Neuronal stem cell (in vitro differentiated cells): Measurements from ENCODE around the gene HMCN1.

Experiments used
- DNase-seq: peaks from one replicate; pipeline ENCODE4 v3.0.0-alpha.2; 2013; ENCODE audit warnings: low spot score
- H2AFZ ChIP-seq: one replicate; pipeline ENCODE4 v1.6.1; 2013; ENCODE audit warnings: mild to moderate bottlenecking, low read length, inconsistent platforms
- H2AK5ac ChIP-seq: 2 replicates; pipeline ENCODE4 v1.6.1; 2013; ENCODE audit warnings: low read depth, mild to moderate bottlenecking, inconsistent platforms, low read length, moderate library complexity, mixed read lengths
- H2BK120ac ChIP-seq: 2 replicates; pipeline ENCODE4 v1.6.1; 2013; ENCODE audit warnings: low read depth, mild to moderate bottlenecking, inconsistent platforms, low read length, moderate library complexity, mixed read lengths
- H2BK12ac ChIP-seq: one replicate; pipeline ENCODE4 v1.6.1; 2013; ENCODE audit warnings: low read length, inconsistent platforms
- H2BK15ac ChIP-seq: 2 replicates; pipeline ENCODE4 v1.6.1; 2013; ENCODE audit warnings: mild to moderate bottlenecking, low read length, inconsistent platforms, mixed read lengths
- H2BK5ac ChIP-seq: one replicate; pipeline ENCODE4 v1.6.1; 2013; ENCODE audit warnings: inconsistent platforms, mild to moderate bottlenecking, low read length, moderate library complexity
- H3K14ac ChIP-seq: one replicate; pipeline ENCODE4 v1.6.1; 2013; ENCODE audit warnings: low read length, inconsistent platforms
- H3K18ac ChIP-seq: 2 replicates; pipeline ENCODE4 v1.6.1; 2013; ENCODE audit warnings: low read length, inconsistent platforms
- H3K23ac ChIP-seq: 2 replicates; pipeline ENCODE4 v1.6.1; 2013; ENCODE audit warnings: low read depth, mild to moderate bottlenecking, mixed read lengths, low read length, inconsistent platforms; ENCODE audit not compliant: poor library complexity
- H3K27ac ChIP-seq: replicated peaks from 3 replicates; pipeline ENCODE4 v1.5.1; 2013; ENCODE audit warnings: low read length, inconsistent platforms
- H3K27me3 ChIP-seq, 3 experiments: 2 replicates each; pipeline ENCODE4 v1.6.1; 2013; ENCODE audit warnings: low read length in 3 of 3, mild to moderate bottlenecking in 2 of 3, inconsistent platforms in 1 of 3, low read depth in 1 of 3, mixed read lengths in 1 of 3, moderate library complexity in 1 of 3; ENCODE audit not compliant: control insufficient read depth in 3 of 3, insufficient read depth in 3 of 3
- H3K36me3 ChIP-seq, 2 donors: replicated peaks in 1 of 2; 2 replicates each; pipeline ENCODE4 v1.6.1; 2013; ENCODE audit warnings: low read length in 2 of 2; ENCODE audit not compliant: control insufficient read depth in 2 of 2, insufficient read depth in 2 of 2
- H3K4ac ChIP-seq: 2 replicates; pipeline ENCODE4 v1.6.1; 2013; ENCODE audit warnings: inconsistent platforms, mild to moderate bottlenecking, low read length, moderate library complexity
- H3K4me1 ChIP-seq, 2 donors: 1 replicate in 1 of 2; 2 replicates in 1 of 2; pipeline ENCODE4 v1.6.1; 2013; ENCODE audit warnings: low read length in 2 of 2, low read depth in 1 of 2; ENCODE audit not compliant: control insufficient read depth in 2 of 2, insufficient read depth in 1 of 2
- H3K4me2 ChIP-seq: one replicate; pipeline ENCODE4 v1.6.1; 2013; ENCODE audit warnings: mild to moderate bottlenecking, low read length, inconsistent platforms; ENCODE audit not compliant: insufficient read depth, poor library complexity, severe bottlenecking
- H3K4me3 ChIP-seq, 2 donors: 2 replicates each; pipeline ENCODE4 v1.5.1; 2013; ENCODE audit warnings: low read length in 2 of 2, mild to moderate bottlenecking in 2 of 2, inconsistent platforms in 1 of 2, moderate library complexity in 1 of 2
- H3K79me1 ChIP-seq: one replicate; pipeline ENCODE4 v1.6.1; 2013; ENCODE audit warnings: low read depth, mild to moderate bottlenecking, inconsistent platforms, low read length, moderate library complexity
- H3K9ac ChIP-seq: one replicate; pipeline ENCODE4 v1.6.1; 2013; ENCODE audit warnings: mild to moderate bottlenecking, low read depth, low read length, inconsistent platforms; ENCODE audit not compliant: poor library complexity
- H3K9me3 ChIP-seq, 2 donors: replicated peaks in 1 of 2; 2 replicates each; pipeline versions ENCODE3 to v1.6.1; 2013; ENCODE audit warnings: low read length in 2 of 2, mild to moderate bottlenecking in 2 of 2, inconsistent platforms in 1 of 2, low read depth in 1 of 2, mixed read lengths in 1 of 2, moderate library complexity in 1 of 2; ENCODE audit not compliant: control insufficient read depth in 2 of 2, insufficient read depth in 1 of 2
- H4K8ac ChIP-seq: one replicate; pipeline ENCODE4 v1.6.1; 2013; ENCODE audit warnings: low read depth, mild to moderate bottlenecking, inconsistent platforms, low read length, moderate library complexity
- H4K91ac ChIP-seq: one replicate; pipeline ENCODE4 v1.6.1; 2013; ENCODE audit warnings: low read length, low read depth, mild to moderate bottlenecking, inconsistent platforms; ENCODE audit not compliant: poor library complexity
- WGBS, 2 donors: extraction: QIAGEN DNeasy Blood & Tissue Kit; methylation state at CpG; one replicate each; pipeline ENCODE4 v1.1.7; 2013; ENCODE audit warnings: missing lambda C conversion rate in 2 of 2, mixed read lengths in 1 of 2; ENCODE audit not compliant: insufficient read length in 2 of 2, insufficient replicate concordance in 1 of 2; ENCODE audit errors: extremely low coverage in 2 of 2; 5-methylcytosine and 5-hydroxymethylcytosine counted together

The HMCN1 gene

GRCh38 chr1:185825556-185825955, 91.4 kb downstream of the HMCN1 start:
- Histone ChIP-seq H2AK5ac (no peak overlapping the region), H2BK5ac (no peak overlapping the region), H4K91ac (no peak overlapping the region), H3K36me3 (no peaks in the 10 kb centered on the region), H3K27me3 (no peaks in the 10 kb centered on the region), H2BK120ac (no peak overlapping the region), H2BK12ac (no peak overlapping the region), H2AFZ (no peak overlapping the region), H2BK15ac (no peak overlapping the region), H3K18ac (no peak overlapping the region), H3K23ac (no peak overlapping the region), H3K4ac (no peak overlapping the region), H4K8ac (no peak overlapping the region), H3K4me1 (no peaks in the 10 kb centered on the region), H3K9me3 (no peaks in the 10 kb centered on the region), H3K9ac (no peak overlapping the region), H3K79me1 (no peaks in the 10 kb centered on the region), H3K14ac (no peak overlapping the region), H3K4me2 (no peak overlapping the region), H3K4me3 (no peak overlapping the region), H3K27ac (no peak overlapping the region)
- WGBS, 2 donors, result no CpG with 5 or more reads among the region's 1 CpG
- DNase-seq, result no peak

- Histone ChIP-seq H3K9ac (no peak overlapping the region), H3K9me3 (no peaks in the 10 kb centered on the region)
- whole genome bisulfite sequencing, 2 donors, result no CpG with 5 or more reads among the region's 2 CpGs
These were observed 100.2 kb downstream of the HMCN1 start for GRCh38 chr1:185834371-185834905.

GRCh38 chr1:185835191-185835590, 101.0 kb downstream of the HMCN1 start:
- Histone ChIP-seq H2BK120ac (no peak overlapping the region), H3K14ac (no peak overlapping the region), H2AK5ac (no peak overlapping the region), H2BK5ac (no peak overlapping the region), H2BK15ac (no peak overlapping the region), H3K27ac (no peak overlapping the region), H2BK12ac (no peak overlapping the region), H4K91ac (no peak overlapping the region), H3K9ac (no peak overlapping the region), H3K36me3 (no peaks in the 10 kb centered on the region), H3K23ac (no peak overlapping the region), H3K79me1 (no peaks in the 10 kb centered on the region), H3K9me3 (no peaks in the 10 kb centered on the region), H3K18ac (no peak overlapping the region), H3K27me3 (no peaks in the 10 kb centered on the region), H3K4ac (no peak overlapping the region), H3K4me3 (no peak overlapping the region), H3K4me1 (no peaks in the 10 kb centered on the region), H3K4me2 (no peak overlapping the region), H2AFZ (no peak overlapping the region), H4K8ac (no peak overlapping the region)
- DNase-seq, result no peak
- no CpG with 5 or more reads among the region's 1 CpG for whole genome bisulfite sequencing, 2 donors

More at GRCh38 chr1:185834371-185834905, 100.2 kb downstream of the HMCN1 start:
- H3K27ac ChIP-seq, result no peak overlapping the region
- no peak overlapping the region for H3K23ac ChIP-seq
- H3K36me3 ChIP-seq, result no peaks in the 10 kb centered on the region
- H3K27me3 ChIP-seq, result no peaks in the 10 kb centered on the region
- H3K4ac ChIP-seq, result no peak overlapping the region
- no peak overlapping the region for H3K18ac ChIP-seq
- no peak overlapping the region for H2BK12ac ChIP-seq
- H3K4me3 ChIP-seq, result no peak overlapping the region
- H4K91ac ChIP-seq, result no peak overlapping the region
- H2AFZ ChIP-seq, result no peak overlapping the region
- H3K4me2 ChIP-seq, result no peak overlapping the region
- H2BK5ac ChIP-seq, result no peak overlapping the region
- H3K79me1 ChIP-seq, result no peaks in the 10 kb centered on the region
- H4K8ac ChIP-seq, result no peak overlapping the region
- H3K4me1 ChIP-seq, result no peaks in the 10 kb centered on the region
- H2BK15ac ChIP-seq, result no peak overlapping the region
- no peak overlapping the region for H3K14ac ChIP-seq
- H2AK5ac ChIP-seq, result no peak overlapping the region
- H2BK120ac ChIP-seq, result no peak overlapping the region
- DNase-seq, result no peak

- H3K27ac ChIP-seq, result no peak overlapping the region
- H2BK15ac ChIP-seq, result no peak overlapping the region
- H3K9ac ChIP-seq, result no peak overlapping the region
- H2BK5ac ChIP-seq, result no peak overlapping the region
- H3K27me3 ChIP-seq, result no peaks in the 10 kb centered on the region
- no peak overlapping the region for H2AFZ ChIP-seq
- no CpG with 5 or more reads among the region's 1 CpG for WGBS, 2 donors
- H3K14ac ChIP-seq, result no peak overlapping the region
- no peak overlapping the region for H4K91ac ChIP-seq
- H3K79me1 ChIP-seq, result no peaks in the 10 kb centered on the region
- H3K4me3 ChIP-seq, result no peak overlapping the region
- no peak overlapping the region for H3K23ac ChIP-seq
- H2BK12ac ChIP-seq, result no peak overlapping the region
- no peaks in the 10 kb centered on the region for H3K9me3 ChIP-seq
- no peak overlapping the region for H3K4ac ChIP-seq
- no peak overlapping the region for H2AK5ac ChIP-seq
- no peaks in the 10 kb centered on the region for H3K36me3 ChIP-seq
- H3K4me2 ChIP-seq, result no peak overlapping the region
- no peak for DNase-seq
- no peak overlapping the region for H2BK120ac ChIP-seq
- no peak overlapping the region for H4K8ac ChIP-seq
- no peaks in the 10 kb centered on the region for H3K4me1 ChIP-seq
- H3K18ac ChIP-seq, result no peak overlapping the region
These were observed 103.5 kb downstream of the HMCN1 start for GRCh38 chr1:185837711-185838110.
